HEK293T (cell line): ENCODE measurements around the gene SLC9A9.

ENCODE experiments used
- CTCF ChIA-PET: fragments of 350-600 bp; formaldehyde crosslinking; extraction: SDS; loops from one replicate; lab custom pipeline; 2021; ENCODE audit warnings: antibody characterized with exemption, inconsistent platforms; lab: Yijun Ruan, JAX
- POLR2A ChIA-PET: fragments of 350-600 bp; formaldehyde crosslinking; extraction: SDS; loops from one replicate; lab custom pipeline; 2020; ENCODE audit warnings: antibody characterized with exemption, inconsistent platforms; lab: Yijun Ruan, JAX
- DNase-seq: peaks from one replicate; pipeline ENCODE4 v3.0.0; 2012; ENCODE audit warnings: mixed read lengths; ENCODE audit errors: extremely low spot score
- ARNT ChIP-seq: fragments of 450-650 bp; IDR thresholded peaks from 2 replicates; pipeline ENCODE4 v1.6.1; 2017; ENCODE audit warnings: mild to moderate bottlenecking
- BHLHE40 ChIP-seq: fragments of 450-650 bp; IDR thresholded peaks from 2 replicates; pipeline ENCODE4 v1.6.1; 2016; ENCODE audit warnings: mild to moderate bottlenecking, moderate library complexity, borderline replicate concordance
- CTBP1 ChIP-seq: fragments of 450-650 bp; IDR thresholded peaks from 2 replicates; pipeline ENCODE4 v1.6.1; 2016; ENCODE audit warnings: borderline replicate concordance
- ELF4 ChIP-seq: fragments of 450-650 bp; IDR thresholded peaks from 2 replicates; pipeline ENCODE4 v1.6.1; 2017; ENCODE audit warnings: antibody characterized with exemption
- FOXA1 ChIP-seq: fragments of 450-650 bp; IDR thresholded peaks from 2 replicates; pipeline ENCODE4 v1.6.1; 2016; ENCODE audit warnings: mild to moderate bottlenecking
- FOXK2 ChIP-seq: fragments of 450-650 bp; IDR thresholded peaks from 2 replicates; pipeline ENCODE4 v1.6.1; 2016; ENCODE audit warnings: mild to moderate bottlenecking
- FOXM1 ChIP-seq: fragments of 450-650 bp; IDR thresholded peaks from 2 replicates; pipeline ENCODE4 v1.6.1; 2017; ENCODE audit warnings: mild to moderate bottlenecking, borderline replicate concordance
- HDGF ChIP-seq: fragments of 450-650 bp; IDR thresholded peaks from 2 replicates; pipeline ENCODE4 v1.6.1; 2017; ENCODE audit warnings: antibody characterized with exemption, borderline replicate concordance
- L3MBTL2 ChIP-seq: fragments of 450-650 bp; conservative IDR thresholded peaks from 2 replicates; pipeline ENCODE4 v1.6.1; 2016; ENCODE audit warnings: mild to moderate bottlenecking
- LEF1 ChIP-seq: fragments of 450-650 bp; IDR thresholded peaks from 2 replicates; pipeline ENCODE4 v1.6.1; 2017; ENCODE audit warnings: mild to moderate bottlenecking, borderline replicate concordance
- NFRKB ChIP-seq: fragments of 450-650 bp; IDR thresholded peaks from 2 replicates; pipeline ENCODE4 v1.6.1; 2016; ENCODE audit warnings: mild to moderate bottlenecking, moderate library complexity
- PKNOX1 ChIP-seq: fragments of 450-650 bp; IDR thresholded peaks from 2 replicates; pipeline ENCODE4 v1.6.1; 2016
- SP1 ChIP-seq: fragments of 450-650 bp; IDR thresholded peaks from 2 replicates; pipeline ENCODE4 v1.6.1; 2017
- SUZ12 ChIP-seq: fragments of 450-650 bp; IDR thresholded peaks from 2 replicates; pipeline ENCODE4 v1.6.1; 2016; ENCODE audit warnings: mild to moderate bottlenecking
- TARDBP ChIP-seq: fragments of 450-650 bp; IDR thresholded peaks from 2 replicates; pipeline ENCODE4 v1.6.1; 2016
- ZNF384 ChIP-seq: fragments of 450-650 bp; IDR thresholded peaks from 2 replicates; pipeline ENCODE4 v1.6.1; 2016

Gene SLC9A9

DNA sequence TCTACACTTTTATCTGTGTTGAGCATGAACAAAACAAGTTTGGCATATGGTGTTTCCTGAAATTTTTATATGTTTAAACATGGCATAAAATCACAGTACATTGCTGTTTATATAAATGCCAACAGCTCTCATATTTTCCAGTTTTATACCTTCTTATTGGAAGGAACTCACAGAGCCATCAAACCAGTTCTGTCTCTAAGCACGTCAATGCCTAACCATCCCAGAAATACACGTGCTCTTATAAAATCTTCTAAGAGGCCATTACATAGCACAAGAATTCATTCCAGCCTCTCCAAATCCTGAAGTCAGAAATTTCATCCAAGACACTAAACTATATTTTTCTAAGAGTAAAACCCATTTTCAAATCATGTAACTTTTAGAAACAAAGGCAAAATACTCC is 20.8 kb downstream of the SLC9A9 start:
- TF ChIP-seq HDGF (no peak), SUZ12 (no peak), FOXK2 (no peak), ARNT (no peak), FOXA1 (no peak), ZNF384 (no peak), PKNOX1 (no peak), LEF1 (no peak), FOXM1 (no peak), ELF4 (no peak), L3MBTL2 (no peak), CTBP1 (no peak), BHLHE40 (no peak)
- no peak for DNase-seq
- ChIA-PET CTCF (no interaction called here), POLR2A (no interaction called here)

DNA sequence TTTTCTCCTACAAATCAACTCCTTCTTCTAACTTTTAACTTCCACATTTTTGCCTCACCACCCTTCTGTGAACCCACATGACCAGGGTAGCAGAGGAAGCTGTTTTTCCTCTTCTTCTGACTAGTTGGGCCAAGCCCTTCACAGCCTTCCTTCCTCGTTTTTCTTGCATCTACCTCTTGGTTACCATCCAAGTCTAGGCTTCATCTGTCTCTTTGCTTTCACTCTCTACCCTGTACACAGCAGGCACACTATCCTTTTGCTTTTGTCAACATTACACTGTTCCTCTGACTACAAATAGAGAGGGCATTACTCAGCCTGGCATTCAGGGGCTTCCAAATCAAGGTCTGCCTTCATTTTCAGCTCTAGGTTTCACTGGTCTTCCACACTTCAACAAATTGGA is 22.0 kb downstream of the SLC9A9 start:
- ChIA-PET POLR2A (no interaction called here), CTCF (no interaction called here)
- no peak for DNase-seq
- no peak for TF ChIP-seq BHLHE40
- TF ChIP-seq TARDBP, result no peak
- no peak for TF ChIP-seq HDGF
- no peak for TF ChIP-seq FOXK2
- no peak for TF ChIP-seq CTBP1
- TF ChIP-seq NFRKB, result no peak
- TF ChIP-seq ARNT, result no peak
- no peak for TF ChIP-seq PKNOX1
- TF ChIP-seq ZNF384, result no peak
- no peak for TF ChIP-seq FOXM1
- no peak for TF ChIP-seq SP1
- TF ChIP-seq L3MBTL2, result no peak
- TF ChIP-seq FOXA1, result no peak

DNA sequence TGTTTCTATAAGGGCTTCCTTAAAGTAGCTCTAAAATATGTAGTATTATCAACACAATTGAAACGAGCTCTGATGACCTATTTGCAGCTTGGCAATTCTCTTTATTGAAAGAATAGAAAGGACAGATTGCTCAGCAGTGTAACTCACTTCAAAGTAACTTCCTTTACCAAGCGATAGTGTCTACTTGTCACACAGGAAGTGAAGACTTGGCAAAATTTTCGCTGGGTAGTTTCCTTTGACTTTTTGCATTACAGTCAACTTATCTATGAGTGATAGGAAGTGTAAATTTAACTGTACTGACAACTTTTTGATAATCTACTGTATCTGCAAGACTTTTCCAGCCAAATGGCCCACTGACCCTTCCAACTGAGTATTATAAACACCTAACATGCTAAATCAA is 22.8 kb downstream of the SLC9A9 start:
- CTCF ChIA-PET, result interaction anchor here (0.6 kb wide), 1 partner anchor 259 kb away, joined by 3 read pairs; no protein-coding TSS in a partner anchor

DNA sequence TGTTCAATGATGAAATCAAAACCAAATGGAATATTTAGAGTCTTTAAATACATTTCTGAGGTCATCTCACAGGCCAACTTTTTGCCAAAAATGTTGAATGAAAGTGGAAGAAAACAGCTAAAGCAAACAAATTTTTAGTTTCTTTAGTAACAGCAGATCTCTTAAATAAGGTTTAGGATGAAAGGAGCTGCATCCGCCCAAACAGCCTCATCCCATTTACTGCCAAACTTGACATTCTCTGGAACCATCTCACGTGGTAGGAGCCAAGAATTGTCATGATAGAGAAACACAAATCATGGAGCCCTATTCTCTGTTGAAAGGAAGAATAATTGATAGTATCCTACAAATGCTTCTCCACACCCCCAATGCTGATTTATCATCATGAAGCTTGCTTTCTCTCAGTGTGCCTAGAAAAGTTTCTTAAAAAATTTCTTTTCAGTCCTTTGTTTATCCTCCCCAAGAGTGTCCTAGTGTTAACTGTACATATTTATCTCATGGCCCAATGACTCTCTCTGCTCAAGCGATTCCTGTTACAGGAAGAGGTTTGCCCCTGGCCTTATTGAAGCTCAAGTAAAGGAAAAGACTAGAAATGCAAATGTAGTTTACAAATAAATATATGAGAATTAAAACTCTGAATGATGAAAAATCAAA is 23.4 kb downstream of the SLC9A9 start:
- TF ChIP-seq BHLHE40, result no peak
- TF ChIP-seq TARDBP, result no peak
- no peak for TF ChIP-seq FOXM1
- no peak for TF ChIP-seq ELF4
- TF ChIP-seq HDGF, result no peak
- TF ChIP-seq LEF1, result no peak
- TF ChIP-seq SP1, result no peak
- no peak for TF ChIP-seq PKNOX1
- ChIA-PET CTCF (interaction anchor here (0.6 kb wide), 1 partner anchor 258 kb away, joined by 3 read pairs; no protein-coding TSS in a partner anchor), POLR2A (no interaction called here)
- DNase-seq, result no peak

More for the DNA sequence above, 22.8 kb downstream of the SLC9A9 start:
- DNase-seq, result no peak
- TF ChIP-seq FOXM1 (no peak), FOXA1 (no peak), SUZ12 (no peak), SP1 (no peak)
- POLR2A ChIA-PET, result no interaction called here

- TF ChIP-seq LEF1 (no peak), PKNOX1 (0 out of 2 replicates have a peak, but pooled peaks have one; percentile 30)
- CTCF ChIA-PET, result no interaction called here
- DNase-seq, result no peak
- POLR2A ChIA-PET, result no interaction called here
These were observed 25.5 kb downstream of the SLC9A9 start for GRCh38 chr3:143822798-143823197.

DNA sequence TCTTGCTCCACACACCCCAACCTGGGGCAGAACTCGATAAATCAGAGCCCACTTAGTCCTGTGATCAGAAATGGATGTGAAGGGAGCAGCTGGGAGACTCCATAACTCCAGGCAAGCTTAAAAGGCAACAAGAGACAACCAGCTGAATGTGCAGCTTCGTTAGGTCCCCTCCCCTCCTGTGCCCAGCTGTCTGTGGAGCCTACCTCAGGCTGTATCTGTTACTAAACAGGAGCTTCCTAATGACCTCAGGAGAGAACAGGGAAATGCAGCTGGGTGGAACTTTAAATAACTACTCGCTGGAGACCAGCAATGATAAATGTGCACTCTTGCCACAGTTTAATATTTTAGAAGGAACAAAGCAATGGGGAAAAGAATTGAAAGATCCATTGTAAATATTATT is 25.9 kb downstream of the SLC9A9 start:
- POLR2A ChIA-PET, result no interaction called here
- DNase-seq, result no peak
- TF ChIP-seq FOXM1 (no peak), FOXK2 (no peak), SP1 (no peak), TARDBP (no peak), NFRKB (no peak), ELF4 (no peak), SUZ12 (no peak), ZNF384 (no peak), CTBP1 (no peak), BHLHE40 (no peak), LEF1 (no peak), ARNT (no peak), PKNOX1 (no peak), L3MBTL2 (no peak), HDGF (no peak), FOXA1 (no peak)
- CTCF ChIA-PET, result no interaction called here
